ENCODE results near the gene TPST1.

TPST1 gene

DNA sequence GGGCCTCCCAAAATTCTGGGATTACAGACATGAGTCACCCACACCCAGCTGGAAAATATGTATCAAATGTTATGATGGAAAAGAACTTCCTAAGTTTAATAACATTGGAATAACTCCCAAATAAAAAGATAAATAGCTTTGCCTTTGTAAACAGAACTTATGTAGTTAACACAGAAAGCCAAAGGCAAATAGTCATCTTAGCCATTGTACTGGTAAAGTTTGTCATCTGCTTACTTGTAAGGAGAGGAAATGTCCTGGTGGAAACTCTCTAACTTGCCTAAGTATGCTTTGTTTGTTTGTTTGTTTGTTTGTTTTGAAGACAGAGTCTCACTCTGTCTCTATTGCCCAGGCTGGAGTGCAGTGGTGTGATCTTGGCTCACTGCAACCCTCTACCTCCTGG lies 23.8 kb upstream of the TPST1 start:
- in situ Hi-C loops (cut with MboI; ENCODE audit: low pct_unique_long_range_greater_than_20kb, low sequenced_read_pairs, unreplicated experiment): no loop called here
- no peak for DNase-seq (ENCODE audit: low spot score)
- TF ChIP-seq, protein P1, sequence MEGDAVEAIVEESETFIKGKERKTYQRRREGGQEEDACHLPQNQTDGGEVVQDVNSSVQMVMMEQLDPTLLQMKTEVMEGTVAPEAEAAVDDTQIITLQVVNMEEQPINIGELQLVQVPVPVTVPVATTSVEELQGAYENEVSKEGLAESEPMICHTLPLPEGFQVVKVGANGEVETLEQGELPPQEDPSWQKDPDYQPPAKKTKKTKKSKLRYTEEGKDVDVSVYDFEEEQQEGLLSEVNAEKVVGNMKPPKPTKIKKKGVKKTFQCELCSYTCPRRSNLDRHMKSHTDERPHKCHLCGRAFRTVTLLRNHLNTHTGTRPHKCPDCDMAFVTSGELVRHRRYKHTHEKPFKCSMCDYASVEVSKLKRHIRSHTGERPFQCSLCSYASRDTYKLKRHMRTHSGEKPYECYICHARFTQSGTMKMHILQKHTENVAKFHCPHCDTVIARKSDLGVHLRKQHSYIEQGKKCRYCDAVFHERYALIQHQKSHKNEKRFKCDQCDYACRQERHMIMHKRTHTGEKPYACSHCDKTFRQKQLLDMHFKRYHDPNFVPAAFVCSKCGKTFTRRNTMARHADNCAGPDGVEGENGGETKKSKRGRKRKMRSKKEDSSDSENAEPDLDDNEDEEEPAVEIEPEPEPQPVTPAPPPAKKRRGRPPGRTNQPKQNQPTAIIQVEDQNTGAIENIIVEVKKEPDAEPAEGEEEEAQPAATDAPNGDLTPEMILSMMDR (IDR thresholded peaks at IDR 0.05; ENCODE audit: extremely low read depth, insufficient read depth, missing control alignments): no peak

DNA sequence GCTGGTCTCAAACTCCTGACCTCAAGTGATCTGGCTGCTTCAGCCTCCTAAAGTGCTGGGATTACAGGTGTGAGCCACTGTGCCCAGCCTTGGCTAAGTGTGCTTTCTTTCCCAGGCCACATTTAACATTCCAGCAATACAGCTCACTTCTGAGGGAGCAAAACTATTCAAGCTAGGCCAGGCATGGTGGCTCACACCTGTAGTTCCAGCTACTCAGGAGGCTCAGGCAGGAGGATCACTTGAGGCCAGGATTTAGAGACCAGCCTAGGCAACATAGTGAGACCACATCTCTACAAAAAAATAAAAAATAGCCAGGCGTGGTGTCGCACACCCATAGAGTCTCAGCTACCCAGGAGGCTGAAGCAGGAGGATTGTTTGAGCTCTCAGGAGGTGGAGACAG lies 23.3 kb upstream of the TPST1 start:
- TF ChIP-seq, protein P1 (IDR thresholded peaks at IDR 0.05; ENCODE audit: extremely low read depth, insufficient read depth, missing control alignments): no peak
- in situ Hi-C loops (cut with MboI; ENCODE audit: low pct_unique_long_range_greater_than_20kb, low sequenced_read_pairs, unreplicated experiment): no loop called here
- no peak for DNase-seq (ENCODE audit: low spot score)

DNA sequence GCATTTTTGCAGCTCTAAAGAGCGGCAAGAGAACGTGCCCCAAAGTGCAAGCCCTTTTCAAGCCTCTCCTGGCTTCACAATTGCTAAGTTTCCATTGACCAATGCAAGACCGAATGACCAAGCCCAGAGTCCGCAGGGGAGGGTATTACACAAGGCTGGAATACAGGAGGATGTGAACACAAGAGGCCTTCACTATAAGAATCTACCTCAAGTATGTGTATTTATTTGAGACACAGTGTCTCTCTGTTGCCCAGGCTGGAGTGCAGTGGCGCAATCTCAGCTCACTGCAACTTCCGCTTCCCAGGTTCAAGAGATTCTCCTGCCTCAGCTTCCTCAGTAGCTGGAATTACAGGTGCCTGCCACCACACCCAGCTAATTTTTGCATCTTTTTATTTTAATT lies 22.2 kb upstream of the TPST1 start:
- in situ Hi-C loops (cut with MboI; ENCODE audit: low pct_unique_long_range_greater_than_20kb, low sequenced_read_pairs, unreplicated experiment): no loop called here

DNA sequence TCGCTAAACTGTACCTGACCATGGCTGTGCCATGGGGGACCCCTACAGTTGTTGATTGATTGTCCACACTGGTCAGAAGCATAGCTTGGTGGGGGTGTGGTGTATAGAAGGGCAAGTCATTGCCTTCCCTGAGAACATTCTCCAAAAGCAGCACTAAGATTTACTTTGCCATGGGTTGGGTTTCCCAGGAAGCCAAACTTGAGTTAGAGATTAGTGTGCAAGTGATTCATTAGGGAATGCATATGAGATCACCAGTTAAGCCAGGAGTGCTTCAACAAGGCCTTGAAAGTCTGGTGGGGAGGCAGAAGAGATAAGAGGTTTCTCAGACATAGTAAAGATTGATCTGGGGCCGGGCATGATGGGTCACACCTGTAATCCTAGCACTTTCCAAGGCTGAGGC lies 21.4 kb upstream of the TPST1 start:
- TF ChIP-seq, protein P1 (IDR thresholded peaks at IDR 0.05; ENCODE audit: extremely low read depth, insufficient read depth, missing control alignments): no peak
- in situ Hi-C loops (cut with MboI; ENCODE audit: low pct_unique_long_range_greater_than_20kb, low sequenced_read_pairs, unreplicated experiment): no loop called here
- DNase-seq (ENCODE audit: low spot score): no peak

More for the DNA sequence above, 22.2 kb upstream of the TPST1 start:
- TF ChIP-seq, protein P1 (IDR thresholded peaks at IDR 0.05; ENCODE audit: extremely low read depth, insufficient read depth, missing control alignments): no peak
- DNase-seq (ENCODE audit: low spot score): no peak

DNA sequence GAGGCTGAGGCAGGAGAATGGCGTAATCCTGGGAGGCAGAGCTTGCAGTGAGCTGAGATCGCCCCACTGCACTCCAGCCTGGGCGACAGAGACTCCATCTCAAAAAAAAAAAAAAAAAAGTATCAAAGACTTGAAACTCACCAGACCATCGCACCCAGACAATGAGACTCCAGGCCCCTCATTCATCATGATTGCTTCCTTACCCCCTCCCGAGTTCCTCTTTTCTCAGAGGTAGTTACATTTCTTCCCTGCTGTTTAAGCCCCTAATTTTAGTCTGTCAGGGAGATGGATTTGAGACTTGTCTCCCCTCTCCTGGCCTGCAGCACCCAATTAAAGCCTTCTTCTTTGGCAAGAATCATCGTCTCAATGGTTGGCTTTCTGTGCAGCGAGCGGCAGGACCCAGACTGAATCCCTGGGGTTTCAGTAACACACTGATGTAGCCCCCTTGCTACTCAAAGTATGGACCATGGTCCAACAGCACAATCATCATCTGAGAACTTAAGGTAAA lies 19.4 kb upstream of the TPST1 start:
- TF ChIP-seq, protein P1 (IDR thresholded peaks at IDR 0.05; ENCODE audit: extremely low read depth, insufficient read depth, missing control alignments): no peak
- no peak for DNase-seq (ENCODE audit: low spot score)
- in situ Hi-C loops (cut with MboI; ENCODE audit: low pct_unique_long_range_greater_than_20kb, low sequenced_read_pairs, unreplicated experiment): no loop called here

DNA sequence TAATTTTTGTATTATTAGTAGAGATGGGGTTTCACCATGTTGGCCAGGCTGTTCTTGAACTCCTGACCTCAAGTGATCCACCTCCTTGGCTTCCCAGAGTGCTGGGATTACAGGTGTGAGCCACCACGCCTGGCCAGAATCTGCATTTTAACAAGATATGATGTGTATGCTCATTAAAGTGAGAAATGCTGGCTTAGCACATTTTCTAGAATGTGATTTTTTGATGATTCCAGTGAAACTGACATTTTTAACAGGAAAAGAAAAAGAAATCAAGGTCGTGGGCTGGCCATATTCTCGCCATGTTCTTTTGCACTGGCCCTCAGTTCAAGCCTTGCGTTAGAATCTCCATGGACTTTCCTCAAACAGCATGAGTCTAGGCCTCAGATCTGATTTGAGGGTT lies 18.1 kb upstream of the TPST1 start:
- TF ChIP-seq, protein P1 (IDR thresholded peaks at IDR 0.05; ENCODE audit: extremely low read depth, insufficient read depth, missing control alignments): no peak
- in situ Hi-C loops (cut with MboI; ENCODE audit: low pct_unique_long_range_greater_than_20kb, low sequenced_read_pairs, unreplicated experiment): no loop called here
- DNase-seq (ENCODE audit: low spot score): no peak

DNA sequence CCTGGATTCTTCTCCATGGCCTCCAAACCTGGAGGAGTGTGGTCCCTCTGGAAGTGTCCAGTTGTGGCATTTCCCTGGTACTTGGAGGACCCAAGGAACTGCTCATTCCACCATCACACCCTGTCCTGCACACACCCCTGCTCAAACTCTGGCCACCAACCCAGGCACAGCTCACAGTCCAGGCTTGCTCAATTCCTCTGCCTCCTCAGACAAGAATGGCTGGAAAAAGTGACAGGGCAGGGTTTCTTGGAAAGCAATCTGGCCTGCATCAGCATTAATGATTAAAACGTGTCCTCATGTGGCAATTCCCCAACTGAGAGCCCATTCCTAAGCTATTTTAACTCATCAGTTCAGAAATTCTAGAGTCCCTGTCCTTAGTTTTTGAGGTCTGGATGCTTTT lies 17.2 kb upstream of the TPST1 start:
- TF ChIP-seq, protein P1 (IDR thresholded peaks at IDR 0.05; ENCODE audit: extremely low read depth, insufficient read depth, missing control alignments): no peak
- in situ Hi-C loops (cut with MboI; ENCODE audit: low pct_unique_long_range_greater_than_20kb, low sequenced_read_pairs, unreplicated experiment): no loop called here
- DNase-seq (ENCODE audit: low spot score): no peak

Data from GM13977 (cell line).